Loucy (cell line): Measurements from ENCODE around the gene CACNA2D4.

Experiments
- H2AFZ ChIP-seq: fragments of 200-600 bp; sonication (generic); 2 replicates; pipeline ENCODE4 v1.6.0; 2016; ENCODE audit warnings: antibody characterized with exemption, mild to moderate bottlenecking, low read length, moderate library complexity
- H3F3A ChIP-seq: fragments of 200-600 bp; 2 replicates; pipeline ENCODE4 v1.6.0; 2016; ENCODE audit warnings: antibody characterized with exemption, low read depth, mild to moderate bottlenecking
- H3K27me3 ChIP-seq: fragments of 200-600 bp; sonication (generic); 2 replicates; pipeline ENCODE4 v1.6.1; 2014; ENCODE audit warnings: low read length, mild to moderate bottlenecking; ENCODE audit not compliant: insufficient read depth, poor library complexity, severe bottlenecking
- H3K36me3 ChIP-seq: fragments of 200-600 bp; sonication (generic); 2 replicates; pipeline ENCODE4 v1.6.1; 2016; ENCODE audit warnings: low read length; ENCODE audit not compliant: insufficient read depth
- H3K4me1 ChIP-seq: fragments of 200-600 bp; sonication (generic); 2 replicates; pipeline ENCODE4 v1.5.1; 2014; ENCODE audit warnings: low read length, mild to moderate bottlenecking; ENCODE audit not compliant: insufficient read depth, poor library complexity, severe bottlenecking
- H3K4me2 ChIP-seq: fragments of 200-600 bp; sonication (generic); 2 replicates; pipeline ENCODE4 v1.6.0; 2014; ENCODE audit warnings: antibody characterized with exemption, low read length, low read depth, mild to moderate bottlenecking; ENCODE audit not compliant: poor library complexity, severe bottlenecking
- H3K4me3 ChIP-seq: fragments of 200-600 bp; sonication (generic); 2 replicates; pipeline ENCODE4 v1.5.1; 2014; ENCODE audit warnings: low read length, mild to moderate bottlenecking, mixed read lengths; ENCODE audit not compliant: poor library complexity, severe bottlenecking
- H3K79me2 ChIP-seq: fragments of 200-600 bp; sonication (generic); 2 replicates; pipeline ENCODE4 v1.6.1; 2014; ENCODE audit warnings: low read length; ENCODE audit not compliant: insufficient read depth
- H3K9ac ChIP-seq: fragments of 200-600 bp; sonication (generic); 2 replicates; pipeline ENCODE4 v1.6.0; 2014; ENCODE audit warnings: mild to moderate bottlenecking, low read depth, low read length, moderate library complexity; ENCODE audit not compliant: poor library complexity, severe bottlenecking
- H3K9me2 ChIP-seq: fragments of 200-600 bp; sonication (generic); replicated peaks from 2 replicates; pipeline ENCODE4 v1.6.1; 2016; ENCODE audit warnings: low read depth, low read length, mixed read lengths
- H3K9me3 ChIP-seq: fragments of 200-600 bp; sonication (generic); 2 replicates; pipeline ENCODE4 v1.6.1; 2014; ENCODE audit warnings: mild to moderate bottlenecking, antibody characterized with exemption, low read length, low read depth; ENCODE audit not compliant: insufficient read depth
- H4K20me1 ChIP-seq: fragments of 200-600 bp; sonication (generic); 2 replicates; pipeline ENCODE4 v1.6.0; 2014; ENCODE audit warnings: antibody characterized with exemption, low read length, mild to moderate bottlenecking; ENCODE audit not compliant: insufficient read depth, poor library complexity, severe bottlenecking
- CTCF ChIP-seq: fragments of 200-600 bp; sonication (generic); conservative IDR thresholded peaks from 2 replicates; pipeline ENCODE4 v1.5.1; 2014; ENCODE audit warnings: mild to moderate bottlenecking, antibody characterized with exemption, low read length
- EZH2phosphoT487 ChIP-seq: fragments of 200-600 bp; IDR thresholded peaks from 2 replicates; pipeline ENCODE4 v1.6.1; 2018; ENCODE audit warnings: antibody characterized with exemption, mild to moderate bottlenecking, moderate library complexity, borderline replicate concordance

The CACNA2D4 gene

GRCh38 chr12:1806301-1807086 is 112.0 kb downstream of the CACNA2D4 start:
- Histone ChIP-seq H3K27me3 (no peaks in the 10 kb centered on the region), H3K36me3 (no peaks in the 10 kb centered on the region), H4K20me1 (no peaks in the 10 kb centered on the region), H3K4me1 (peaks cover 49% of the 10 kb centered on the region), H3K4me3 (no peak overlapping the region), H3K79me2 (peaks cover 16% of the 10 kb centered on the region; the same call in 1 of the 2 replicates), H2AFZ (no peak overlapping the region), H3K4me2 (peak overlapping the region; percentile 28), H3K9ac (peak overlapping the region; percentile 51), H3K9me2 (no peaks in the 10 kb centered on the region), H3K9me3 (no peaks in the 10 kb centered on the region), H3F3A (no peaks in the 10 kb centered on the region)
- no peak for TF ChIP-seq EZH2phosphoT487
- no peak for TF ChIP-seq CTCF

- Histone ChIP-seq H4K20me1 (no peaks in the 10 kb centered on the region), H3F3A (no peaks in the 10 kb centered on the region), H3K9me3 (no peaks in the 10 kb centered on the region), H2AFZ (no peak overlapping the region), H3K4me3 (no peak overlapping the region), H3K4me2 (no peak overlapping the region), H3K4me1 (peaks cover 42% of the 10 kb centered on the region), H3K79me2 (peaks cover 7% of the 10 kb centered on the region; the same call in 1 of the 2 replicates), H3K9ac (peak overlapping the region; percentile 51), H3K9me2 (no peaks in the 10 kb centered on the region), H3K27me3 (no peaks in the 10 kb centered on the region), H3K36me3 (no peaks in the 10 kb centered on the region)
- no peak for TF ChIP-seq CTCF
- no peak for TF ChIP-seq EZH2phosphoT487
Measured at GRCh38 chr12:1805441-1806081, 112.9 kb downstream of the CACNA2D4 start.

GRCh38 chr12:1804545-1805332 is 113.7 kb downstream of the CACNA2D4 start:
- peak overlapping the region; percentile 77 for H2AFZ ChIP-seq
- no peak for TF ChIP-seq CTCF
- TF ChIP-seq EZH2phosphoT487, result no peak
- H3K9me2 ChIP-seq, result no peaks in the 10 kb centered on the region
- H3K4me1 ChIP-seq, result peaks cover 35% of the 10 kb centered on the region
- H3K9ac ChIP-seq, result peak overlapping the region; percentile 11
- H3K4me3 ChIP-seq, result no peak overlapping the region
- H3K4me2 ChIP-seq, result peak overlapping the region; percentile 41
- no peaks in the 10 kb centered on the region for H3K36me3 ChIP-seq
- no peaks in the 10 kb centered on the region for H3K9me3 ChIP-seq
- H4K20me1 ChIP-seq, result no peaks in the 10 kb centered on the region
- H3K27me3 ChIP-seq, result no peaks in the 10 kb centered on the region
- H3K79me2 ChIP-seq, result no peaks in the 10 kb centered on the region; the same call in 1 of the 2 replicates
- H3F3A ChIP-seq, result no peaks in the 10 kb centered on the region
